GM19328 (cell line): ENCODE data around the gene NDUFA5.
"Not testable (repeated sequence)": the region's sequence is repeated elsewhere in the genome, so short reads cannot be mapped to it uniquely, and the experiment has no call there.

Experiments
- ATAC-seq: cut with Tn5 transposase; IDR thresholded peaks from one replicate; pipeline ENCODE4 v1.9.1; 2021; ENCODE audit warnings: mild to moderate bottlenecking, moderate library complexity; ENCODE audit not compliant: unreplicated experiment

The NDUFA5 gene

DNA sequence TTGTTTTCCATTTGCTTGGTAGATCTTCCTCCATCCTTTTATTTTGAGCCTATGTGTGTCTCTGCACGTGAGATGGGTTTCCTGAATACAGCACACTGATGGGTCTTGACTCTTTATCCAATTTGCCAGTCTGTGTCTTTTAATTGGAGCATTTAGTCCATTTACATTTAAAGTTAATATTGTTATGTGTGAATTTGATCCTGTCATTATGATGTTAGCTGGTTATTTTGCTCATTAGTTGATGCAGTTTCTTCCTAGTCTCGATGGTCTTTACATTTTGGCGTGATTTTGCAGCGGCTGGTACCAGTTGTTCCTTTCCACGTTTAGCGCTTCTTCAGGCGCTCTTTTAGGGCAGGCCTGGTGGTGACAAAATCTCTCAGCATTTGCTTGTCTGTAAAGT, 31.1 kb downstream of the NDUFA5 start:
- ATAC-seq = not testable (repeated sequence)

DNA sequence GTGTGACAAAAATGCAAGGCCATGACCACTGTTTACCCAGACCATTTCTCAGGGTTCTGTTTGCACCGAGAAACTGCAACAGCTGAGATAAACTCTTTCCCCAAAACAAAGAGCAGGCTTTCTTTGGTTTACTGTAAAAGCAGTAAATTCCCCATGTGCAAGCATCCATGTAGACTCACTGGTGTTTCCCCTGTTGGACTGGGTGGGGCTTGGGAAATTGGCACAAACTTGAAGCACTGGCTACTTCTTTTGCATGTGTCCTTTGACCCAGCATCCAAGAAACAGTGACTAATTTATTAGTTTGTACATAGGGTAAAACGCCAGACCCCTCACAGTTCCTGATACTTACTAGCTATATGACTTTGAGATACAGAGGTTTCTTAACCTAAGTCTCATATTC, 35.6 kb downstream of the NDUFA5 start:
- no peak for ATAC-seq

DNA sequence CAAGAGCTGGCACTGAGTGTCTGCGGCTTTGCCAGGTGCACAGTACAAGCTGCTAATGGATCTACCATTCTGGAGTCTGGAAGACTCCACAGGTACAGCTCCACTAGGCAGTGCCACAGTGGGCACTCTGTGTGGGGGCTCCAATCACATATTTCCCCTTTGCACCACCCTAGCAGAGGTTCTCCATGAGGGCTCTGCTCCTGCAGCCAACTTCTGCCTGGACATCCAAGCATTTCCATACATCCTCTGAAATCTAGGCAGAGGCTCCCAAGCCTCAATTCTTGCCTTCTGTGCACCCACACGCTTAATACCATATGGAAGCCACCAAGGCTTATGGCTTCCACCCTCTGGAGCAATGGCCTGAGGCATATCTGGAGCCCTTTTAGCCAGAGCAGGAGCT, 52.4 kb downstream of the NDUFA5 start:
- no peak for ATAC-seq

DNA sequence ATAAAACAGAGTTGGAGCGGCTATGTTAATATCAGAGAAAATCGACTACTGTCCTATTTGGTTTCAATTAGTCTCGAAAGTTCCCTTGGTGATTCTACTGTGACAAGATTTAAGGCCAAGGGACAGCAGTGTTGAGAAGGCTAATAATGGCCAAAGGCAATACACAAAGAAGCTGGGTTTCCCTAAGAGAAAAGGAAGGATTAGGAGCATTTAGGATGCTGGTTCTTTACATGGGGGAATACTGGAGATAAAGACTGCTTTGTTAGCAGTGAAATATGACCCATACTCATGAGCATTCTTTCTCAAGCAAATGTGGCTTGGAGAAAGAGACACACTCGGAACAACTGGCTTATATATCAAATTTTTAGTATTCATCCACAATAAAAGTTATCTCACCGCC, 55.4 kb downstream of the NDUFA5 start:
- ATAC-seq = no peak

DNA sequence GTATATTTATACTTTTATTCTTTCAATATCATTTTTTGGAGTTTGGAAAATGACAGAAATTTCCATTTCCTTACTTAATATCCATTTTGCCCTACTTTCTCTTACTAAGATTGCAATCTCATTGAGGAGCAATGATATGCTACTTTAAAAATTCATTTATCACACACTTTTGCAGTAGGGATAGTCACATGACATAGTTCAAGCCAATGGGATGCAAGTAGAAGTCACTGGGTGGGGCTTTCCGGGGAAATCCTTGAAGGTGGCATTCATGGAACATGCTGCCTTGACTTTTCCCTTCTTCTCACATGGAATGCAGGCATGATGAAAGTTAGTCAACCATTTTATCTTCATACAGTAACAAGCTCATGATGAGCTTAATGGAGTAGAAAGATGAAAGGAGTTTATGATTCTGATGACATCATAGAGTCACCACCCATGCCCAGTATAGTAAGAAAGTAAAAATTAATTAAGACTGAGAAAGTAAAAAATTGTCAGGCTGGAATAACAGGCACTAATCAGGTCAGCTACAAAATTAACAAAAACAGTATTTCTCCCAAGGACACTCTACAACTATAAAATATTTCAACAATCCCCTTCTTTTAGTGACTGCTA, 56.6 kb downstream of the NDUFA5 start:
- no peak for ATAC-seq

DNA sequence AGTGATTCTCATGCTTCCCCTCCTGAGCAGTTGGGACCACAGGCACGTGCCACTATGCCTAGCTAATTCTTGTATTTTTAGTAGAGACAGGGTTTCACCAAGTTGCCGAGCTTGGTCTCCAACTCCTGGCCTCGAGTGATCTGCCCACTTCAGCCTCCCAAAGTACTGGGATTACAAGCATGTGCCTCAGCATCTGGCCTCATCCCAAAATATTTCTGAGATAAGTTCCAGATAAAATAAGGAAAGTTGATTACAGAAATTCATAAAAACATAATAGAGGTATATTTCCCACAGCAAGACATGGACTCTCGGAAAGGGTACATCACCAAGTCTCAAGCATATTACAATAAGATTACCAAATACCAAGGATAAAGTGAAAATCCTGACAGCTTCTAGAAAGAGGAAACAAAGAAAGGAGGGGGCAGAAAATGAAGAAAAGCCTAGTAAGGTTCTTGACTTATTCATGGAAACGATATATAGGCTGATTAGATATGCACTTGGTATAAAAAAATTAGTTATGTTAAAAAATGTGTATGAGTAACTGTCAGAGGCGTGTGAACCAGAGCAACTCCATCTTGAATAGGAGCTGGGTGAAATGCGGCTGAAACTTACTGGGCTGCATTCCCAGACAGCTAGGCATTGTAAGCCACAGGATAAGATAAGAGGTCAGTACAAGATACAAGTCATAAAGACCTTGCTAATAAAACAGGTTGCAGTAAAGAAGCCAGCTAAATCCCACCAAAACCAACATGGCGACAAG, 58.2 kb downstream of the NDUFA5 start:
- no peak for ATAC-seq

DNA sequence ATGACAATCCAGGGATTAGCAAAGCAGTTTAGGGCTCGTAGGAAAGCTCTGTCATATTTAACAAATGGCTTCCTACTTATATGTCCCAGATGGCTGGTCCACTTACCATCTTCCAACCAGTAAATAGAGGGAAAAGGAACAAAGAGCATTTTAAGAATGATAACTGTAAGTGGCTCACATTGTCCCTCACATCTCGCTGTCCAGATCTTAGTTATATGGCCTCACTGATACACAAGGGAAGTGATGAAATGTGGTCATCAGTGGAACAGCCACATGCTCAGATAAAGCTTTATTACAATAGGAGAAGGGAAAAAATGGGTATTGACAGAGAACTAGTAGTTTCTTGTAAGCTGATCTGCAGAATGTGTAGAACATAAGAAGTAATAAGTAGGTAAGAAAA, 59.0 kb downstream of the NDUFA5 start:
- no peak for ATAC-seq

DNA sequence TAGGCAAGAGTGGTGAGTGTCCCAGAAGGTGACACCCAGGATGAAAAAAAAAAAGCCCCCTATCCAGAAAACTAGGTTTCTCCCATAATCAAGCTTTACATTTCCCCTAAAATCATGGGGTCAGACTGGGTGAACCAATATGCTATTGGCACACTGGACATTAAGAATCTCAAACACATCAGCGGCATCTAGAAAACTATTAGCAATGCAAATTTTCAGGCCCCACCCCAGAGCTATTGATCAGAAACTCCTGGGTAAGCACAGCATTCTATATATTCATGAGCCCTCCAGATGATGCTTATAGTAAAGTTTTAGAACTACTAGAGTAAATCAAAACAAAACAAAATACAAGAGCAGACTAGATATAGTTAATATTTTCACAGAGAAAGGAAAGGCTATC, 59.6 kb downstream of the NDUFA5 start:
- no peak for ATAC-seq

DNA sequence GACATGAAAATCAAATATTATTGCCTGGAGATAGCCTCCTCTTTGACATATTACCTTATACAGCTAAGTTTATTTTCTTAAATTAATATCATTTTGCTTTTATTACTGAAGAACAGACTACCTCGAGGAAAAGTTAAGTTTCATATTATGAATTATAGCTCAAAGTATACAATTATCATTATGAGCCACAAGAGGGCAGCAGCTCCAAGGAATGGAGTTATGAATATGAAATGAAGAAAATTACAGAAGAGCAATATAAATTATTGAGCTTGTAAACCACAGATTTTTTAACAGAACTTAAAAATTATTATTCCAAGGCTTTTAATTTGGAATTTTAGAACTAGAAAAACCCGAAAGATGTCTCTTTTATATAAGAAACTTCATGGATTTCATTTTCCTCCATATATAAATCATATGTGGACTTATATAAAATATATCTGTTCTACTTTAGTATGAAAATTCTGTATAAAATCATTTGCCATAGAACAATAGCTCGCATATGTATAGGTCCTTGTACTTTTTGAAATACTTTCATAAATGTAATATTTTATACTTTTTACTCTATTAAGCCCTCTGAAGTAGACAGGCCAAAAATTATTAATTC, 63.3 kb downstream of the NDUFA5 start:
- ATAC-seq = no peak

DNA sequence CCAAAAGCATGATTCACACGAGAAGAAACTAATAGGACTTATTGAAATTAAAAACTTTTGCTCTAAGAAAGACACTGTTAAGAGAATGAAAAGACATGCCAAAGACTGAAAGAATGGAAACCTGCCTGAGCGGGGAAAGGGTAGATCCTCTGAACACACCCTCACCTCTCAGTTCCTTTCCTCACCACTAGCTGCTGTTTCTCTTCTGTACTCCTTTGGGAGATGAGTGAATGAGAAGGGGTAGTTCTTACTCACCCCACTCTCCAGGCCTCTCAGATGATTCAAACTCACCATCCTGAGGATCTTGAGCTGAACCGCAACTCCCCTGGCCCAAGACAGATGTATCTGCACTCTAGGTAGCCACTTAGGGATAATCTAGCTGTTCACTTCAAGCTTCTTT, 65.1 kb downstream of the NDUFA5 start:
- peak; percentile 62 for ATAC-seq
